OCI-LY1 (cell line): ENCODE measurements around the gene TSR1.

ENCODE experiments used
- H2AFZ ChIP-seq: fragments of 200-600 bp; sonication (generic), shearing (Covaris generic); 2 replicates; pipeline ENCODE4 v1.6.0; 2014; ENCODE audit warnings: antibody characterized with exemption, mild to moderate bottlenecking, low read length
- H3F3A ChIP-seq: fragments of 200-600 bp; sonication (generic), shearing (Covaris generic); 2 replicates; pipeline ENCODE4 v1.6.0; 2014; ENCODE audit warnings: mild to moderate bottlenecking, antibody characterized with exemption, low read length, moderate library complexity; ENCODE audit not compliant: insufficient read depth
- H3K27ac ChIP-seq: fragments of 200-600 bp; sonication (generic); 2 replicates; pipeline ENCODE4 v1.5.1; 2014; ENCODE audit warnings: low read length, mixed run types, mild to moderate bottlenecking, low read depth; ENCODE audit not compliant: poor library complexity, severe bottlenecking
- H3K27me3 ChIP-seq: fragments of 200-600 bp; sonication (generic); 2 replicates; pipeline ENCODE4 v1.6.0; 2014; ENCODE audit warnings: antibody characterized with exemption, mild to moderate bottlenecking, low read length, moderate library complexity; ENCODE audit not compliant: insufficient read depth
- H3K36me3 ChIP-seq: fragments of 200-600 bp; sonication (generic); 2 replicates; pipeline ENCODE4 v1.6.1; 2014; ENCODE audit warnings: mild to moderate bottlenecking, antibody characterized with exemption, low read length, moderate library complexity, mixed read lengths; ENCODE audit not compliant: insufficient read depth
- H3K4me1 ChIP-seq: fragments of 200-600 bp; sonication (generic); 2 replicates; pipeline ENCODE4 v1.5.1; 2014; ENCODE audit warnings: mild to moderate bottlenecking, low read length, moderate library complexity; ENCODE audit not compliant: insufficient read depth, severe bottlenecking
- H3K4me2 ChIP-seq: fragments of 200-600 bp; sonication (generic), shearing (Covaris generic); 2 replicates; pipeline ENCODE4 v1.6.1; 2014; ENCODE audit warnings: low read length
- H3K4me3 ChIP-seq: fragments of 200-600 bp; sonication (generic); 2 replicates; pipeline ENCODE4 v1.5.1; 2014; ENCODE audit warnings: low read length, low read depth, mild to moderate bottlenecking, mixed read lengths; ENCODE audit not compliant: poor library complexity, severe bottlenecking
- H3K79me2 ChIP-seq: fragments of 200-600 bp; shearing (Covaris generic); 2 replicates; pipeline ENCODE4 v1.6.1; 2016; ENCODE audit warnings: mixed run types, low read length, mixed read lengths; ENCODE audit not compliant: insufficient read depth
- H3K9ac ChIP-seq: fragments of 200-600 bp; sonication (generic), shearing (Covaris generic); 2 replicates; pipeline ENCODE4 v1.6.1; 2014; ENCODE audit warnings: mild to moderate bottlenecking, low read length, mixed read lengths
- H3K9me2 ChIP-seq: fragments of 200-600 bp; sonication (generic), shearing (Covaris generic); 2 replicates; pipeline ENCODE4 v1.6.1; 2014; ENCODE audit warnings: low read depth, mild to moderate bottlenecking, low read length, mixed read lengths
- H3K9me3 ChIP-seq: fragments of 200-600 bp; shearing (Covaris generic); 2 replicates; pipeline ENCODE4 v1.6.1; 2014; ENCODE audit warnings: low read length, mixed read lengths
- H4K20me1 ChIP-seq: fragments of 200-600 bp; sonication (generic), shearing (Covaris generic); 2 replicates; pipeline ENCODE4 v1.6.0; 2016; ENCODE audit warnings: mild to moderate bottlenecking, low read length; ENCODE audit not compliant: insufficient read depth
- CTCF ChIP-seq: fragments of 200-600 bp; sonication (generic), shearing (Covaris generic); IDR thresholded peaks from 2 replicates; pipeline ENCODE4 v1.5.1; 2017; ENCODE audit warnings: mild to moderate bottlenecking, antibody characterized with exemption, low read length, moderate library complexity, mixed read lengths
- EZH2 ChIP-seq: fragments of 200-600 bp; sonication (generic), shearing (Covaris generic); IDR thresholded peaks from 2 replicates; pipeline ENCODE4 v1.8.0; 2017; ENCODE audit warnings: borderline replicate concordance, mixed run types, mild to moderate bottlenecking, antibody characterized with exemption, low read length, moderate library complexity, mixed read lengths

The TSR1 gene

GRCh38 chr17:2303204-2304188 is 32.8 kb downstream of the TSR1 start, which contains the start of the genes SMG6 and SRR:
TSS of gene SMG6 (minus strand) at chr17:2303785. CDS start at chr17:2303720, 65 bp downstream.
TSS of gene SRR (plus strand) at chr17:2303950. CDS start at chr17:2315561, 11,611 bp downstream.
- H3K27ac ChIP-seq: peak within 1 kb of the TSS; percentile 15
- H3K4me3 ChIP-seq: peak within 1 kb of the TSS; percentile 86

GRCh38 chr17:2302778-2303203 is 33.5 kb downstream of the TSR1 start:
- H3K4me1 ChIP-seq: peaks cover 18% of the 10 kb centered on the region
- H3K27ac ChIP-seq: no peak overlapping the region
- TF ChIP-seq EZH2 (no peak), CTCF (no peak)
- H3K9me3 ChIP-seq: no peaks in the 10 kb centered on the region
- H4K20me1 ChIP-seq: no peaks in the 10 kb centered on the region
- no peaks in the 10 kb centered on the region for H3K27me3 ChIP-seq
- no peak overlapping the region for H2AFZ ChIP-seq
- H3K36me3 ChIP-seq: peaks cover 24% of the 10 kb centered on the region
- H3K4me2 ChIP-seq: peak overlapping the region; percentile 88
- H3K9ac ChIP-seq: peak overlapping the region; percentile 90
- peak overlapping the region; percentile 86 for H3K4me3 ChIP-seq
- no peaks in the 10 kb centered on the region for H3K9me2 ChIP-seq
- 0 out of 2 replicates have a peak, but pooled peaks cover 7% of the 10 kb centered on the region for H3K79me2 ChIP-seq
- no peaks in the 10 kb centered on the region for H3F3A ChIP-seq

More at GRCh38 chr17:2303204-2304188, 32.8 kb downstream of the TSR1 start, which contains the start of the genes SMG6 and SRR:
- Histone ChIP-seq H3K4me1 (peaks cover 18% of the 10 kb centered on the region), H3K27me3 (no peaks in the 10 kb centered on the region), H3F3A (no peaks in the 10 kb centered on the region), H3K9me2 (no peaks in the 10 kb centered on the region), H3K36me3 (peaks cover 20% of the 10 kb centered on the region), H2AFZ (no peak within 1 kb of the TSS), H3K9ac (peak within 1 kb of the TSS; percentile 90), H4K20me1 (no peaks in the 10 kb centered on the region), H3K4me2 (peak within 1 kb of the TSS; percentile 88), H3K9me3 (no peaks in the 10 kb centered on the region), H3K79me2 (0 out of 2 replicates have a peak, but pooled peaks cover 7% of the 10 kb centered on the region)
- TF ChIP-seq CTCF (no peak), EZH2 (no peak)

- no peaks in the 10 kb centered on the region for H3K27me3 ChIP-seq
- peaks cover 51% of the 10 kb centered on the region for H3K36me3 ChIP-seq
- no peaks in the 10 kb centered on the region for H3F3A ChIP-seq
- H2AFZ ChIP-seq: no peak overlapping the region
- no peaks in the 10 kb centered on the region for H3K9me3 ChIP-seq
- H3K9ac ChIP-seq: no peak overlapping the region
- no peak overlapping the region for H3K4me2 ChIP-seq
- no peak overlapping the region for H3K27ac ChIP-seq
- H3K4me3 ChIP-seq: no peak overlapping the region
- no peak for TF ChIP-seq CTCF
- no peak for TF ChIP-seq EZH2
- peaks cover 17% of the 10 kb centered on the region for H3K4me1 ChIP-seq
- H3K9me2 ChIP-seq: no peaks in the 10 kb centered on the region
- H3K79me2 ChIP-seq: 0 out of 2 replicates have a peak, but pooled peaks cover 7% of the 10 kb centered on the region
- H4K20me1 ChIP-seq: no peaks in the 10 kb centered on the region
These were observed 36.5 kb downstream of the TSR1 start for GRCh38 chr17:2299756-2300155.
